HepG2 (cell line): ENCODE measurements around the gene RAB3IP. TPM values are rescaled to one million over a fixed set of nuclear protein-coding genes. Genes with fewer than 3 reads are reported as not detected.

Experiments
- AGO2 ChIP-seq: fragments of 200-400 bp; formaldehyde crosslinking; optimal IDR thresholded peaks from 2 replicates; pipeline ENCODE3; 2017; ENCODE audit warnings: mild to moderate bottlenecking, low read depth, low read length, moderate library complexity
- ARNTL ChIP-seq: sonication (generic); formaldehyde crosslinking; IDR thresholded peaks from 2 replicates; pipeline ENCODE4 v1.4.0; 2020; ENCODE audit warnings: mild to moderate bottlenecking, missing genetic modification reagents
- ATM ChIP-seq: fragments of 450-650 bp; IDR thresholded peaks from 2 replicates; pipeline ENCODE4 v1.7.1; 2017; ENCODE audit warnings: mild to moderate bottlenecking, borderline replicate concordance
- ETV5 ChIP-seq: IDR thresholded peaks from 2 replicates; pipeline ENCODE4 v1.6.1; 2018; ENCODE audit warnings: missing biosample characterization, missing genetic modification reagents, inconsistent platforms, borderline replicate concordance
- FOXC1 ChIP-seq: sonication (generic); formaldehyde crosslinking; IDR thresholded peaks from 2 replicates; pipeline ENCODE4 v1.8.0; 2022; ENCODE audit warnings: mild to moderate bottlenecking, missing genetic modification reagents, borderline replicate concordance
- GPN1 ChIP-seq: sonication (generic); formaldehyde crosslinking; IDR thresholded peaks from 2 replicates; pipeline ENCODE4 v1.5.1; 2020; ENCODE audit warnings: missing genetic modification reagents, borderline replicate concordance
- HNRNPLL ChIP-seq: fragments of 200-400 bp; formaldehyde crosslinking; IDR thresholded peaks from 2 replicates; pipeline ENCODE4 v1.6.1; 2017; ENCODE audit warnings: mild to moderate bottlenecking, low read depth, low read length; ENCODE audit not compliant: poor library complexity, severe bottlenecking
- HOXA3 ChIP-seq: sonication (generic); formaldehyde crosslinking; IDR thresholded peaks from 2 replicates; pipeline ENCODE4 v1.5.0; 2020; ENCODE audit warnings: missing genetic modification reagents
- IRF2 ChIP-seq: IDR thresholded peaks from 2 replicates; pipeline ENCODE4 v1.6.1; 2018; ENCODE audit warnings: missing genetic modification reagents, missing compliant biosample characterization
- ISL2 ChIP-seq: sonication (generic); formaldehyde crosslinking; IDR thresholded peaks from 2 replicates; pipeline ENCODE4 v1.5.0; 2020; ENCODE audit warnings: missing genetic modification reagents
- KLF13 ChIP-seq: sonication (generic); formaldehyde crosslinking; IDR thresholded peaks from 2 replicates; pipeline ENCODE4 v1.4.0; 2020; ENCODE audit warnings: mild to moderate bottlenecking, missing genetic modification reagents
- MBD4 ChIP-seq: IDR thresholded peaks from 2 replicates; pipeline ENCODE4 v1.6.1; 2012; ENCODE audit warnings: low read length, inconsistent platforms, borderline replicate concordance
- NFKBIZ ChIP-seq: IDR thresholded peaks from 2 replicates; pipeline ENCODE4 v1.6.1; 2018; ENCODE audit warnings: missing genetic modification reagents, missing compliant biosample characterization
- POGZ ChIP-seq: sonication (generic); formaldehyde crosslinking; IDR thresholded peaks from 2 replicates; pipeline ENCODE4 v1.4.0; 2020; ENCODE audit warnings: mild to moderate bottlenecking, missing genetic modification reagents
- U2AF1 ChIP-seq: fragments of 200-400 bp; formaldehyde crosslinking; optimal IDR thresholded peaks from 2 replicates; pipeline ENCODE3; 2017; ENCODE audit warnings: mild to moderate bottlenecking, low read depth, low read length
- ZNF256 ChIP-seq: sonication (generic); formaldehyde crosslinking; conservative IDR thresholded peaks from 2 replicates; pipeline ENCODE4 v1.4.0; 2020; ENCODE audit warnings: missing genetic modification reagents
- ZNF484 ChIP-seq: sonication (generic); formaldehyde crosslinking; IDR thresholded peaks from 2 replicates; pipeline ENCODE4 v1.5.1; 2020; ENCODE audit warnings: mild to moderate bottlenecking, low read depth, missing genetic modification reagents, borderline replicate concordance
- ZNF777 ChIP-seq: sonication (generic); formaldehyde crosslinking; IDR thresholded peaks from 2 replicates; pipeline ENCODE4 v1.4.0; 2020; ENCODE audit warnings: missing genetic modification reagents
- polyA plus RNA-seq, 8 experiments: library from polyadenylated mRNA; depleted of rRNA in 3 of 8; stranded (reverse) in 7 of 8; unstranded in 1 of 8; fragments of >200 nt; fragmentation: Illumina TruSeq in 4 of 8; extraction: Trizol in 4 of 8; gene quantifications; 2 replicates each; pipeline versions ENCODE4 v1.2.1 to v1.2.3, GENCODE V29; 2011 to 2016; ENCODE audit warnings: low read depth in 4 of 8, missing spikeins in 1 of 8, mixed read lengths in 1 of 8; ENCODE audit not compliant: insufficient read depth in 1 of 8
- total RNA-seq, 5 experiments: library from RNA; depleted of rRNA; stranded (reverse); fragments of >200 nt; fragmentation: Illumina TruSeq; extraction: Trizol; gene quantifications; 2 replicates each; pipeline ENCODE4 v1.2.3, GENCODE V29; 2016; ENCODE audit warnings: low read depth in 1 of 5
- TF ChIP-seq, protein P1 (sequence below): sonication (generic); formaldehyde crosslinking; IDR thresholded peaks from 2 replicates; pipeline ENCODE4 v1.5.1; 2020; ENCODE audit warnings: mild to moderate bottlenecking, missing genetic modification reagents, moderate library complexity
- TF ChIP-seq, protein P2 (sequence below): sonication (generic); formaldehyde crosslinking; conservative IDR thresholded peaks from 2 replicates; pipeline ENCODE4 v1.4.0; 2020; ENCODE audit warnings: missing genetic modification reagents
- TF ChIP-seq, protein P3 (sequence below), 2 experiments: fragments of 450-650 bp in 1 of 2; sonication (generic) in 1 of 2; formaldehyde crosslinking; IDR thresholded peaks; 2 replicates each; pipeline versions ENCODE4 v1.5.0 to v1.8.0; 2020 to 2022; ENCODE audit warnings: mild to moderate bottlenecking in 1 of 2, missing genetic modification reagents in 1 of 2
- TF ChIP-seq, protein P4 (sequence below): sonication (generic); formaldehyde crosslinking; IDR thresholded peaks from 2 replicates; pipeline ENCODE4 v1.8.0; 2022; ENCODE audit warnings: missing genetic modification reagents, mild to moderate bottlenecking, inconsistent platforms, borderline replicate concordance

Gene RAB3IP
- total and polyA plus RNA-seq, 2 of the 13 experiments (the other 11 are each of a cell fraction or from before 2014, with no cell fraction given), result 33.6 to 41.1 TPM

DNA sequence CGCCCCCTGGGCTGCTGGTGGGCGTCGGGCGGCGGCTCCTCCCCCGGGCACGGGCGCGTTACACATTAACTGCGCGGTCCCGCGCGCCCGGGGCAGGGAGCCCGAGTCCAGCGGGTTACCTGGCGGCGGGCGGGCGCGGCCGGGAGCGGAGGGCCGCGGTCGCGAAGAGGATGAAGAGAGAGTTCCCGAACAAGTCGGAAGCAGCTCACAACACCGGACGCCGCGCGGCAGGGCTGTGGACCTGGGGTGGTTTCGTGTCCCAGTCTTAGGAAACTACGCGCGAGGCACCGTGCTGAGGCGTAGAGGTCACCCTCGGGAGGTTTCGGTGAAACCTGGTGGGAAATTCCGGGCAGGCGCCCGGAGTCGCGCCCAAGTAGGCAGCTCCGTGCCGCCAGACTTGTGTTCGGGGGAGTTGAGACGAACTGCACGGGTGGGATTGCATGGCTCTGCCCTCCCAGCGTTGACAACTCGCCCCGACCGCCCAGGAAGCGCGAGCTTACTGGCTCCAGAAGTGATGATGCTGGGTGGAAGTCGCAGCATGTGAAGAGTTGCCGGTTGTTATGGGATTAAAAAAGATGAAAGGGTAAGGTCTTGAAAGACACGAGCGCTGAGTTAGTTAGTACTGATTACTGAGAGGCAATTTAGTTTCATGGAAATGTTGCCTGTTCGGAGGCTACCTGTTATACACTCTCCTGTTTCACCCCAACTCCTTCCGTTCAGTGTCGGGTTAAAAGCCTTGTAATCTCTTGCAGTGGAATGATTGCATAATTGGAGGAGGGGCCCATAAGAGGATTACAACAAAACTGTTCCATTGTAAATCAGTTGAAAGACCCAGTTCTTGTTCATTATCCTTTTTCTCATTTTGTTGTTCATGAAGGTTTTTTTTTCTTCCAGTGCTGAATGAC lies 879 bp downstream of the RAB3IP start (continued):
- TF ChIP-seq AGO2 (peak; percentile 53), FOXC1 (CRISPR knock-in tag) (peak; percentile 62; the same call in 1 of the 2 replicates), IRF2 (CRISPR knock-in tag) (no peak), HNRNPLL (peak; percentile 65), ZNF777 (peak; percentile 51; the same call in 1 of the 2 replicates), GPN1 (CRISPR knock-in tag) (no peak), KLF13 (CRISPR knock-in tag) (no peak), POGZ (0 out of 2 replicates have a peak, but pooled peaks have one; percentile 5), ZNF256 (CRISPR knock-in tag) (no peak), MBD4 (no peak), ETV5 (CRISPR knock-in tag) (peak; percentile 29; the same call in 1 of the 2 replicates), ATM (no peak), NFKBIZ (CRISPR knock-in tag) (no peak), ZNF484 (CRISPR knock-in tag) (no peak), HOXA3 (CRISPR knock-in tag) (no peak), ISL2 (CRISPR knock-in tag) (peak; percentile 24; the same call in 1 of the 2 replicates), ARNTL (CRISPR knock-in tag) (no peak), U2AF1 (no peak)
- TF ChIP-seq, protein P1, sequence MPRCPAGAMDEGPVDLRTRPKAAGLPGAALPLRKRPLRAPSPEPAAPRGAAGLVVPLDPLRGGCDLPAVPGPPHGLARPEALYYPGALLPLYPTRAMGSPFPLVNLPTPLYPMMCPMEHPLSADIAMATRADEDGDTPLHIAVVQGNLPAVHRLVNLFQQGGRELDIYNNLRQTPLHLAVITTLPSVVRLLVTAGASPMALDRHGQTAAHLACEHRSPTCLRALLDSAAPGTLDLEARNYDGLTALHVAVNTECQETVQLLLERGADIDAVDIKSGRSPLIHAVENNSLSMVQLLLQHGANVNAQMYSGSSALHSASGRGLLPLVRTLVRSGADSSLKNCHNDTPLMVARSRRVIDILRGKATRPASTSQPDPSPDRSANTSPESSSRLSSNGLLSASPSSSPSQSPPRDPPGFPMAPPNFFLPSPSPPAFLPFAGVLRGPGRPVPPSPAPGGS (CRISPR knock-in tag), result peak; percentile 29; the same call in 1 of the 2 replicates
- TF ChIP-seq, protein P2, sequence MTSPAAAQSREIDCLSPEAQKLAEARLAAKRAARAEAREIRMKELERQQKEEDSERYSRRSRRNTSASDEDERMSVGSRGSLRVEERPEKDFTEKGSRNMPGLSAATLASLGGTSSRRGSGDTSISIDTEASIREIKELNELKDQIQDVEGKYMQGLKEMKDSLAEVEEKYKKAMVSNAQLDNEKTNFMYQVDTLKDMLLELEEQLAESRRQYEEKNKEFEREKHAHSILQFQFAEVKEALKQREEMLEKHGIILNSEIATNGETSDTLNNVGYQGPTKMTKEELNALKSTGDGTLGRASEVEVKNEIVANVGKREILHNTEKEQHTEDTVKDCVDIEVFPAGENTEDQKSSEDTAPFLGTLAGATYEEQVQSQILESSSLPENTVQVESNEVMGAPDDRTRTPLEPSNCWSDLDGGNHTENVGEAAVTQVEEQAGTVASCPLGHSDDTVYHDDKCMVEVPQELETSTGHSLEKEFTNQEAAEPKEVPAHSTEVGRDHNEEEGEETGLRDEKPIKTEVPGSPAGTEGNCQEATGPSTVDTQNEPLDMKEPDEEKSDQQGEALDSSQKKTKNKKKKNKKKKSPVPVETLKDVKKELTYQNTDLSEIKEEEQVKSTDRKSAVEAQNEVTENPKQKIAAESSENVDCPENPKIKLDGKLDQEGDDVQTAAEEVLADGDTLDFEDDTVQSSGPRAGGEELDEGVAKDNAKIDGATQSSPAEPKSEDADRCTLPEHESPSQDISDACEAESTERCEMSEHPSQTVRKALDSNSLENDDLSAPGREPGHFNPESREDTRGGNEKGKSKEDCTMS (CRISPR knock-in tag), result no peak
- TF ChIP-seq, protein P3, sequence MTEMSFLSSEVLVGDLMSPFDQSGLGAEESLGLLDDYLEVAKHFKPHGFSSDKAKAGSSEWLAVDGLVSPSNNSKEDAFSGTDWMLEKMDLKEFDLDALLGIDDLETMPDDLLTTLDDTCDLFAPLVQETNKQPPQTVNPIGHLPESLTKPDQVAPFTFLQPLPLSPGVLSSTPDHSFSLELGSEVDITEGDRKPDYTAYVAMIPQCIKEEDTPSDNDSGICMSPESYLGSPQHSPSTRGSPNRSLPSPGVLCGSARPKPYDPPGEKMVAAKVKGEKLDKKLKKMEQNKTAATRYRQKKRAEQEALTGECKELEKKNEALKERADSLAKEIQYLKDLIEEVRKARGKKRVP (CRISPR knock-in tag; IDR thresholded peaks at IDR 0.05), result 0 out of 4 replicates have a peak, but pooled peaks of 1 of the 2 experiments have one; percentile 3
- TF ChIP-seq, protein P4, sequence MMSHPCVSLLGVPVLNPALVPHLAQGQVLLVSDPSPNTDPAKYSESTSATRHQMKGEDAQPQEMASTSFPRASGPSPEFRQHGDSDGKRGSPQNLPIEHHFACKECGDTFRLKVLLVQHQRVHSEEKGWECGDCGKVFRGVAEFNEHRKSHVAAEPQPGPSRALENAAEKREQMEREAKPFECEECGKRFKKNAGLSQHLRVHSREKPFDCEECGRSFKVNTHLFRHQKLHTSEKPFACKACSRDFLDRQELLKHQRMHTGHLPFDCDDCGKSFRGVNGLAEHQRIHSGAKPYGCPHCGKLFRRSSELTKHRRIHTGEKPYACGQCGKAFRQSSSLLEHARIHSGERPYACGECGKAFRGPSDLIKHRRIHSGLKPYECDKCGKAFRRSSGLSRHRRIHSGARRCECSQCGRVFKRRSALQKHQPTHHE, result no peak
